K562 (cell line): Measurements from ENCODE around the gene TCTN3. TPM values are rescaled to one million over a fixed set of nuclear protein-coding genes. Genes with fewer than 3 reads are reported as not detected.
A peak's percentile ranks its signal among the peaks of the same experiment; 100 is the strongest.

Experiments
- ATAC-seq: fragments of 200-7000 bp; cut with Tn5 transposase; 3 replicates; pipeline ENCODE4 v1.9.1; 2020; ENCODE audit warnings: moderate library complexity
- BruUV-seq: library from RNA; stranded (reverse); fragments of 400-500 nt; replicated peaks from 2 replicates; lab custom pipeline; 2021; lab: Mats Ljungman, UMichigan
- CTCF ChIA-PET: fragments of 300-600 bp; formaldehyde crosslinking; extraction: SDS; loops from one replicate; lab custom pipeline; 2021; ENCODE audit warnings: low intra/inter-chr PET ratio; lab: Yijun Ruan, JAX
- POLR2A ChIA-PET: fragments of 300-600, 350-650 bp; sonication (Branson Sonifier 250); formaldehyde crosslinking; extraction: SDS; loops from one replicate; lab custom pipeline; 2021; ENCODE audit warnings: antibody characterized with exemption, inconsistent platforms; lab: Yijun Ruan, JAX
- DNase-seq, 4 experiments: peaks; one replicate each; pipeline versions ENCODE4 v3.0.0 to v3.0.0-alpha.2; 2011 to 2018; ENCODE audit warnings: low spot score in 3 of 4, mixed read lengths in 3 of 4; ENCODE audit errors: extremely low read depth in 1 of 4
- FAIRE-seq: peaks from 2 replicates; lab custom pipeline; 2011; peaks lifted over from hg19 to GRCh38; lab: Jason Lieb, UNC
- H2AFZ ChIP-seq: 2 replicates; pipeline ENCODE4 v1.6.0; 2011; ENCODE audit warnings: low read depth, low read length, control low read depth, inconsistent platforms
- H3K27ac ChIP-seq: fragments of 200-600 bp; 3 replicates; pipeline ENCODE4 v1.8.0; 2011; ENCODE audit warnings: low read depth, mild to moderate bottlenecking, control low read depth, inconsistent platforms, low read length, moderate library complexity, mixed read lengths; ENCODE audit errors: extremely low read depth
- H3K27me3 ChIP-seq, 2 experiments: fragments of 300-600 bp in 1 of 2; 2 replicates in 1 of 2; 3 replicates in 1 of 2; pipeline versions ENCODE4 v1.6.0 to v1.8.0; 2011; ENCODE audit warnings: inconsistent platforms in 2 of 2, low read length in 2 of 2, mild to moderate bottlenecking in 1 of 2, mixed read lengths in 1 of 2, moderate library complexity in 1 of 2; ENCODE audit not compliant: control insufficient read depth in 2 of 2, insufficient read depth in 2 of 2
- H3K36me3 ChIP-seq: fragments of 300-600 bp; 3 replicates; pipeline ENCODE4 v1.8.0; 2011; ENCODE audit warnings: mild to moderate bottlenecking, low read length, inconsistent platforms; ENCODE audit not compliant: control insufficient read depth, insufficient read depth
- H3K4me1 ChIP-seq, 2 experiments: fragments of 200-600 bp in 1 of 2; replicated peaks in 1 of 2; 2 replicates in 1 of 2; 3 replicates in 1 of 2; pipeline versions ENCODE4 v1.5.1 to v1.8.0; 2011; ENCODE audit warnings: inconsistent platforms in 2 of 2, low read length in 2 of 2, mild to moderate bottlenecking in 1 of 2, mixed read lengths in 1 of 2, moderate library complexity in 1 of 2; ENCODE audit not compliant: control insufficient read depth in 2 of 2, insufficient read depth in 2 of 2
- H3K4me2 ChIP-seq: 2 replicates; pipeline ENCODE4 v1.6.1; 2011; ENCODE audit warnings: low read length, control low read depth, inconsistent platforms, mixed read lengths; ENCODE audit not compliant: insufficient read depth
- H3K4me3 ChIP-seq: fragments of 200-600 bp; sonication (generic), shearing (Covaris generic); 2 replicates; pipeline ENCODE4 v1.5.1; 2016; ENCODE audit warnings: control low read depth, inconsistent platforms
- H3K79me2 ChIP-seq: fragments of 200-600 bp; 3 replicates; pipeline ENCODE4 v1.8.0; 2011; ENCODE audit warnings: low read length, inconsistent platforms; ENCODE audit not compliant: control insufficient read depth, insufficient read depth
- H3K9ac ChIP-seq, 2 experiments: 2 replicates each; pipeline versions ENCODE4 v1.6.0 to v1.6.1; 2011; ENCODE audit warnings: low read depth in 2 of 2, low read length in 2 of 2, control low read depth in 1 of 2, inconsistent platforms in 1 of 2, mild to moderate bottlenecking in 1 of 2, mixed read lengths in 1 of 2; ENCODE audit not compliant: insufficient read depth in 1 of 2
- H3K9me1 ChIP-seq: one replicate; pipeline ENCODE4 v1.6.0; 2011; ENCODE audit warnings: inconsistent platforms, mild to moderate bottlenecking, low read length, moderate library complexity; ENCODE audit not compliant: control insufficient read depth, insufficient read depth
- H3K9me3 ChIP-seq: replicated peaks from 2 replicates; pipeline ENCODE4 v1.5.1; 2011; ENCODE audit warnings: low read depth, low read length, inconsistent platforms; ENCODE audit not compliant: control insufficient read depth, insufficient read depth
- H4K20me1 ChIP-seq: replicated peaks from 2 replicates; pipeline ENCODE4 v1.6.1; 2011; ENCODE audit warnings: low read length, inconsistent platforms, mixed read lengths; ENCODE audit not compliant: control insufficient read depth, insufficient read depth
- C11orf30 ChIP-seq: fragments of 450-650 bp; IDR thresholded peaks from 2 replicates; pipeline ENCODE4 v1.6.1; 2016; ENCODE audit warnings: low read depth, mild to moderate bottlenecking
- CBFA2T3 ChIP-seq: fragments of 450-650 bp; IDR thresholded peaks from 2 replicates; pipeline ENCODE4 v1.6.1; 2017
- CBX1 ChIP-seq: sonication (generic); IDR thresholded peaks from 2 replicates; pipeline ENCODE4 v1.6.1; 2016; ENCODE audit warnings: antibody characterized with exemption, low read depth, mild to moderate bottlenecking
- CTBP1 ChIP-seq: fragments of 450-650 bp; IDR thresholded peaks from 2 replicates; pipeline ENCODE4 v1.6.1; 2016; ENCODE audit warnings: borderline replicate concordance
- FOXA3 ChIP-seq, 2 experiments: fragments of 450-650 bp in 1 of 2; sonication (generic) in 1 of 2; formaldehyde crosslinking; IDR thresholded peaks in 1 of 2; conservative IDR thresholded peaks in 1 of 2; 2 replicates each; pipeline versions ENCODE4 v1.4.0 to v1.8.0; 2020 to 2022; ENCODE audit warnings: mild to moderate bottlenecking in 2 of 2, missing genetic modification reagents in 1 of 2
- MECOM ChIP-seq: fragments of 250-450 bp; sonication (Bioruptor Pico); IDR thresholded peaks from 2 replicates; pipeline ENCODE4 v1.8.0; 2022; ENCODE audit warnings: inconsistent platforms
- SOX6 ChIP-seq: fragments of 450-650 bp; IDR thresholded peaks from 2 replicates; pipeline ENCODE4 v1.6.1; 2014; ENCODE audit warnings: mild to moderate bottlenecking
- TAF7 ChIP-seq: fragments of 450-650 bp; IDR thresholded peaks from 2 replicates; pipeline ENCODE4 v1.6.1; 2016; ENCODE audit warnings: missing genetic modification characterization, missing compliant biosample characterization
- TCF3 ChIP-seq: sonication (generic); formaldehyde crosslinking; IDR thresholded peaks from 2 replicates; pipeline ENCODE4 v1.4.0; 2020; ENCODE audit warnings: mild to moderate bottlenecking, missing genetic modification reagents
- TEAD2 ChIP-seq: fragments of 450-650 bp; IDR thresholded peaks from 2 replicates; pipeline ENCODE4 v1.6.1; 2016; ENCODE audit warnings: missing genetic modification characterization, control low read depth, missing compliant biosample characterization
- TEAD4 ChIP-seq, 2 experiments: sonication (generic) in 1 of 2; formaldehyde crosslinking in 1 of 2; IDR thresholded peaks; 2 replicates each; pipeline versions ENCODE4 v1.6.1 to v1.8.0; 2012 to 2022; ENCODE audit warnings: borderline replicate concordance in 1 of 2, inconsistent platforms in 1 of 2, low read length in 1 of 2, mild to moderate bottlenecking in 1 of 2, missing genetic modification reagents in 1 of 2
- ZBTB1 ChIP-seq: sonication (generic); formaldehyde crosslinking; IDR thresholded peaks from 2 replicates; pipeline ENCODE4 v1.8.1; 2023; ENCODE audit warnings: missing genetic modification reagents, low read depth, mild to moderate bottlenecking, borderline replicate concordance
- ZFX ChIP-seq: sonication (generic); formaldehyde crosslinking; IDR thresholded peaks from 2 replicates; pipeline ENCODE4 v1.8.0; 2022; ENCODE audit warnings: mild to moderate bottlenecking, missing genetic modification reagents, moderate library complexity
- ZNF764 ChIP-seq: fragments of 250-450 bp; sonication (Bioruptor Pico); IDR thresholded peaks from 2 replicates; pipeline ENCODE4 v1.4.0; 2020; ENCODE audit warnings: low read depth, mild to moderate bottlenecking, moderate library complexity
- ZSCAN29 ChIP-seq: fragments of 450-650 bp; IDR thresholded peaks from 2 replicates; pipeline ENCODE4 v1.6.1; 2017
- WGBS: fragments of 100-300 bp; shearing (Covaris generic); methylation state at CpG from one replicate; pipeline ENCODE4 v1.1.6; 2016; ENCODE audit warnings: low coverage, mixed read lengths; ENCODE audit not compliant: insufficient coverage; ENCODE audit errors: missing lambda C conversion rate; 5-methylcytosine and 5-hydroxymethylcytosine counted together
- in situ Hi-C: fragments of 300-500 bp; cut with MboI; formaldehyde crosslinking; loops from 4 replicates; pipeline ENCODE4 v1.15.0; 2018; ENCODE audit warnings: inconsistent platforms, mixed read lengths
- intact Hi-C: fragments of 100-400 bp; cut with micrococcal nuclease; formaldehyde crosslinking; loops from 2 replicates; pipeline ENCODE4 v1.14.2; 2022
- polyA plus RNA-seq, 8 experiments: library from polyadenylated mRNA; depleted of rRNA in 4 of 8; stranded (reverse) in 5 of 8; unstranded in 3 of 8; fragments of >200 nt; fragmentation: Nextera tagmentation in 2 of 8; fragmentation: Illumina TruSeq in 1 of 8; extraction: Ambion mirVana in 2 of 8; extraction: Trizol in 1 of 8; gene quantifications; 2 replicates each; pipeline versions ENCODE4 v1.2.1 to v1.2.3, GENCODE V29; 2011 to 2014; ENCODE audit warnings: inconsistent platforms in 1 of 8, missing spikeins in 1 of 8
- total RNA-seq, 7 experiments: library from RNA; depleted of rRNA in 6 of 7; stranded (reverse); fragments of >200 nt in 6 of 7; fragmentation: Illumina TruSeq in 2 of 7; extraction: Trizol in 2 of 7; gene quantifications; 2 replicates each; pipeline versions ENCODE4 v1.2.1 to v1.2.3, GENCODE V29; 2011 to 2021; ENCODE audit warnings: low replicate concordance in 1 of 7
- TF ChIP-seq, protein P1 (sequence below), 2 experiments: fragments of 450-650 bp; conservative IDR thresholded peaks; 2 replicates each; pipeline ENCODE4 v1.6.1; 2017; ENCODE audit warnings: mild to moderate bottlenecking in 2 of 2, moderate library complexity in 2 of 2

Gene TCTN3
- total and polyA plus RNA-seq, 9 of the 15 experiments (the other 6 are each of a cell fraction or from before 2014, with no cell fraction given): 10.4 to 25.8 (median 16.3) TPM

DNA sequence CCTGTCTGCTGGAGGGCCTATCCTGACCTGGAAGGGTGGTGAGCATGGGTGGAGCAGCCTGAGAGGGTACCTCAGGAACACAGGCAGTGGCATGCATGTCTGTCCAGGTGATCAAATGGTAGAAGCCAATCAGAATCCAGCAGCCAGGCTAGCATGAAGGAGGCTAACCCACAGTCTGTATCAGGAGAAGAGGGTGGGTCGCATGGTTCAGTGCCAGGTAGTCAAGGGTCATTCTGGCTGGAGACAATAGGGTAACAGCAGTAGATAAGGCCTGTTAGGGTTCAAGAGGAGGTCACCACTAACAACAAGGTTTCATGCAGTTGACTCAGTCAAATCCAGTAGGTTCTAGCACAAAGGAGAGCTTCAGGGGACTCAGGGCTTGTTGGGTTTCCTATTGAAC, 47.6 kb downstream of the TCTN3 start:
- in situ Hi-C loops: no loop called here
- ATAC-seq (peak; percentile 61), DNase-seq (peak in 2 of 4 experiments; percentile 19 to 45), FAIRE-seq (no peak)
- H3K9me1 ChIP-seq: no peaks in the 10 kb centered on the region
- H3K79me2 ChIP-seq: peaks cover 21% of the 10 kb centered on the region; the same call in 2 of the 3 replicates
- peaks cover 61% of the 10 kb centered on the region for H3K36me3 ChIP-seq
- BruUV-seq: no TSS peak
- no peak overlapping the region for H3K4me3 ChIP-seq
- TF ChIP-seq SOX6: peak; percentile 45; the same call in 1 of the 2 replicates
- TF ChIP-seq ZBTB1 (CRISPR knock-in tag): no peak
- TF ChIP-seq ZNF764 (CRISPR knock-in tag): no peak
- 0 out of 2 replicates have a peak, but pooled peaks have one; percentile 9 for TF ChIP-seq CBFA2T3
- TF ChIP-seq C11orf30: no peak
- H3K9ac ChIP-seq: peak overlapping the region in 1 of 2 experiments; percentile 17; a peak in 1 of 4 replicates
- no peak overlapping the region for H2AFZ ChIP-seq
- ChIA-PET CTCF (no interaction called here), POLR2A (interaction anchor here (0.6 to 0.8 kb wide), 2 partner anchors 9 to 58 kb away, joined by 3 to 4 read pairs; no protein-coding TSS in a partner anchor)
- H3K9me3 ChIP-seq: no peaks in the 10 kb centered on the region; the same call in 1 of the 2 replicates
- H3K27me3 ChIP-seq: no peaks in the 10 kb centered on the region
- intact Hi-C loops: no loop called here
- H3K4me1 ChIP-seq: peaks cover 4 to 24% of the 10 kb centered on the region in 2 experiments; a peak in 4 of 5 replicates
- H4K20me1 ChIP-seq: no peaks in the 10 kb centered on the region
- H3K4me2 ChIP-seq: peak overlapping the region; percentile 52; the same call in 1 of the 2 replicates
- H3K27ac ChIP-seq: 0 out of 3 replicates have a peak overlapping the region, but pooled peaks have one; percentile 4
- 40% methylated on average over 1 of the region's 1 CpG for WGBS

DNA sequence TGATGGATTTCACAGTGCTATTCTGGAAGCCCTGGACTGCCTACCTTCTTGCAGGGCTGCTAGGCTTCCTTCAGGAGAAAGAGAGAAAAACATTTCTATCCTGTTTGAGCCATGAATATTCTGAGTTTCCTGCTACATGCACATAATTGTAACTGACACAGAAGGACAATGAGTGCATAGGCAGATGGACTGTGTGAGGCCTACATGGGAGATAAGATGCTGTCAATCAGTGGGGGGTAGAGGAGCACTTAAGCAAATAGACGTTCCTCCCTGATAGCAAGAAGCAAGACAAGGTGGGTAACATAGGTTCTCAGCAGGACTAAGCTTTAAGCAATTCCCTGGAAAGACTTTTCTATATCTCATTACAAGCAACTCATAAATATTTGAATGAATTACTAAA, 48.8 kb downstream of the TCTN3 start:
- DNase-seq (peak; percentile 39 to 70 (median 58)), FAIRE-seq (peak; percentile 90), ATAC-seq (peak; percentile 85)
- Histone ChIP-seq H3K27ac (no peak overlapping the region), H3K27me3 (no peaks in the 10 kb centered on the region), H4K20me1 (no peaks in the 10 kb centered on the region), H2AFZ (no peak overlapping the region), H3K9ac (no peak overlapping the region; a peak in 1 of 4 replicates), H3K4me2 (peak overlapping the region; percentile 10), H3K4me3 (no peak overlapping the region), H3K9me3 (no peaks in the 10 kb centered on the region), H3K79me2 (peaks cover 18% of the 10 kb centered on the region; the same call in 2 of the 3 replicates), H3K4me1 (peaks cover 4 to 24% of the 10 kb centered on the region in 2 experiments; a peak in 4 of 5 replicates), H3K9me1 (no peaks in the 10 kb centered on the region), H3K36me3 (peaks cover 61% of the 10 kb centered on the region)
- POLR2A ChIA-PET: no interaction called here
- 0% methylated on average over 1 of the region's 1 CpG for WGBS
- BruUV-seq: no TSS peak
- in situ Hi-C loops: no loop called here
- intact Hi-C loops: no loop called here
- CTCF ChIA-PET: no interaction called here
- TF ChIP-seq CTBP1: peak; percentile 78
- TF ChIP-seq TCF3 (CRISPR knock-in tag): peak; percentile 32; the same call in 1 of the 2 replicates
- TF ChIP-seq CBX1: no peak
- peak; percentile 99 for TF ChIP-seq MECOM (CRISPR knock-in tag)
- TF ChIP-seq TEAD4 (IDR thresholded peaks at IDR 0.05; ENCODE audit: low read length): 0 out of 2 replicates have a peak, but pooled peaks have one; percentile 6
- TF ChIP-seq TEAD4 (CRISPR knock-in tag; IDR thresholded peaks at IDR 0.05; ENCODE audit: borderline replicate concordance): no peak
- no peak for TF ChIP-seq TAF7 (tag)
- no peak for TF ChIP-seq ZSCAN29
- TF ChIP-seq, protein P1, sequence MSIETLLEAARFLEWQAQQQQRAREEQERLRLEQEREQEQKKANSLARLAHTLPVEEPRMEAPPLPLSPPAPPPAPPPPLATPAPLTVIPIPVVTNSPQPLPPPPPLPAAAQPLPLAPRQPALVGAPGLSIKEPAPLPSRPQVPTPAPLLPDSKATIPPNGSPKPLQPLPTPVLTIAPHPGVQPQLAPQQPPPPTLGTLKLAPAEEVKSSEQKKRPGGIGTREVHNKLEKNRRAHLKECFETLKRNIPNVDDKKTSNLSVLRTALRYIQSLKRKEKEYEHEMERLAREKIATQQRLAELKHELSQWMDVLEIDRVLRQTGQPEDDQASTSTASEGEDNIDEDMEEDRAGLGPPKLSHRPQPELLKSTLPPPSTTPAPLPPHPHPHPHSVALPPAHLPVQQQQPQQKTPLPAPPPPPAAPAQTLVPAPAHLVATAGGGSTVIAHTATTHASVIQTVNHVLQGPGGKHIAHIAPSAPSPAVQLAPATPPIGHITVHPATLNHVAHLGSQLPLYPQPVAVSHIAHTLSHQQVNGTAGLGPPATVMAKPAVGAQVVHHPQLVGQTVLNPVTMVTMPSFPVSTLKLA (conservative IDR thresholded peaks at IDR 0.05): no peak
- TF ChIP-seq TEAD2 (tag): no peak
- peak in 1 of 2 experiments; percentile 53; a peak in 1 of 4 replicates for TF ChIP-seq FOXA3 (CRISPR knock-in tag; conservative IDR thresholded peaks at IDR 0.05 in 1 of 2, IDR thresholded peaks at IDR 0.05 in 1 of 2)
- TF ChIP-seq ZFX: 0 out of 2 replicates have a peak, but pooled peaks have one; percentile 43
